ENCODE data around the gene EIF3I. TPM values are rescaled to one million over a fixed set of nuclear protein-coding genes. Genes with fewer than 3 reads are reported as not detected.

The EIF3I gene
- total RNA-seq, 2 experiments from 2014 or later, result 182 to 207 TPM

GRCh38 chr1:32273391-32274208, 51.4 kb downstream of the EIF3I start:
- no peak overlapping the region for H2AFZ ChIP-seq (ENCODE audit: low read length)
- CTCF ChIA-PET (ENCODE audit: unreplicated experiment), result interaction anchor here (0.9 kb wide), 1 partner anchor 20 kb away, joined by 3 read pairs; no protein-coding TSS in a partner anchor

DNA sequence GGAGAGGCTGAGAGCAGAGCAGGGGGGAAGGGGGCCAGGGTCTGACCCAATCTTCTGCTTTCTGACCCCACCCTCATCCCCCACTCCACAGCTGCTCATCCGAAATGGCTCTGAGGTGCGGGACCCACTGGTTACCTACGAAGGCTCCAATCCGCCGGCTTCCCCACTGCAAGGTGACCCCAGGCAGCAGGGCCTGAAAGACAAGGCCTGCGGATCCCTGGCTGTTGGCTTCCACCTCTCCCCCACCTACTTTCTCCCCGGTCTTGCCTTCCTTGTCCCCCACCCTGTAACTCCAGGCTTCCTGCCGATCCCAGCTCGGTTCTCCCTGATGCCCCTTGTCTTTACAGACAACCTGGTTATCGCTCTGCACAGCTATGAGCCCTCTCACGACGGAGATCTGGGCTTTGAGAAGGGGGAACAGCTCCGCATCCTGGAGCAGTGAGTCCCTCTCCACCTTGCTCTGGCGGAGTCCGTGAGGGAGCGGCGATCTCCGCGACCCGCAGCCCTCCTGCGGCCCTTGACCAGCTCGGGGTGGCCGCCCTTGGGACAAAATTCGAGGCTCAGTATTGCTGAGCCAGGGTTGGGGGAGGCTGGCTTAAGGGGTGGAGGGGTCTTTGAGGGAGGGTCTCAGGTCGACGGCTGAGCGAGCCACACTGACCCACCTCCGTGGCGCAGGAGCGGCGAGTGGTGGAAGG, 52.6 kb downstream of the EIF3I start:
- peaks cover 56% of the 10 kb centered on the region for H3K36me3 ChIP-seq (ENCODE audit: insufficient read depth, low read length)
- intact Hi-C loops (cut with micrococcal nuclease; ENCODE audit: unreplicated experiment), result no loop called here
- BruUV-seq (replicated peaks), result no TSS peak
- peak overlapping the region; percentile 80 for H3K4me2 ChIP-seq (ENCODE audit: low read length)
- H3K9me3 ChIP-seq (ENCODE audit: low read length), result no peaks in the 10 kb centered on the region
- no peak for DNase-seq (ENCODE audit: low spot score)
- peak overlapping the region; percentile 71 for H3K4me3 ChIP-seq (ENCODE audit: low read depth, low read length, poor library complexity, severe bottlenecking)
- H3K79me2 ChIP-seq (ENCODE audit: insufficient read depth, low read depth, low read length), result peaks cover 26% of the 10 kb centered on the region; the same call in 1 of the 2 replicates
- no peak overlapping the region for H2AFZ ChIP-seq (ENCODE audit: low read length)
- POLR2A ChIA-PET, result interaction anchor here (1.0 to 1.9 kb wide), 6 partner anchors 9 to 26 kb away, joined by 3 to 9 read pairs (median 6); partner anchors contain the start of gene LCK
- no peaks in the 10 kb centered on the region for H4K20me1 ChIP-seq (ENCODE audit: insufficient read depth, low read length)
- H3K27ac ChIP-seq (ENCODE audit: low read depth, low read length, poor library complexity, severe bottlenecking), result peak overlapping the region; percentile 91
- peaks cover 49% of the 10 kb centered on the region for H3K4me1 ChIP-seq (ENCODE audit: insufficient read depth, low read length, poor library complexity, severe bottlenecking)
- no peaks in the 10 kb centered on the region for H3K9me2 ChIP-seq (ENCODE audit: insufficient read depth, low read length)
- CTCF ChIA-PET (ENCODE audit: unreplicated experiment), result interaction anchor here (0.9 kb wide), 1 partner anchor 21 kb away, joined by 3 read pairs; no protein-coding TSS in a partner anchor
- no peak for TF ChIP-seq EZH2phosphoT487 (IDR thresholded peaks at IDR 0.05; ENCODE audit: borderline replicate concordance, low read depth, low read length)
- TF ChIP-seq, protein P1, sequence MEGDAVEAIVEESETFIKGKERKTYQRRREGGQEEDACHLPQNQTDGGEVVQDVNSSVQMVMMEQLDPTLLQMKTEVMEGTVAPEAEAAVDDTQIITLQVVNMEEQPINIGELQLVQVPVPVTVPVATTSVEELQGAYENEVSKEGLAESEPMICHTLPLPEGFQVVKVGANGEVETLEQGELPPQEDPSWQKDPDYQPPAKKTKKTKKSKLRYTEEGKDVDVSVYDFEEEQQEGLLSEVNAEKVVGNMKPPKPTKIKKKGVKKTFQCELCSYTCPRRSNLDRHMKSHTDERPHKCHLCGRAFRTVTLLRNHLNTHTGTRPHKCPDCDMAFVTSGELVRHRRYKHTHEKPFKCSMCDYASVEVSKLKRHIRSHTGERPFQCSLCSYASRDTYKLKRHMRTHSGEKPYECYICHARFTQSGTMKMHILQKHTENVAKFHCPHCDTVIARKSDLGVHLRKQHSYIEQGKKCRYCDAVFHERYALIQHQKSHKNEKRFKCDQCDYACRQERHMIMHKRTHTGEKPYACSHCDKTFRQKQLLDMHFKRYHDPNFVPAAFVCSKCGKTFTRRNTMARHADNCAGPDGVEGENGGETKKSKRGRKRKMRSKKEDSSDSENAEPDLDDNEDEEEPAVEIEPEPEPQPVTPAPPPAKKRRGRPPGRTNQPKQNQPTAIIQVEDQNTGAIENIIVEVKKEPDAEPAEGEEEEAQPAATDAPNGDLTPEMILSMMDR (conservative IDR thresholded peaks at IDR 0.05; ENCODE audit: low read length), result no peak

More at GRCh38 chr1:32273391-32274208, 51.4 kb downstream of the EIF3I start:
- TF ChIP-seq, protein P1 (conservative IDR thresholded peaks at IDR 0.05; ENCODE audit: low read length), result no peak
- no peak for TF ChIP-seq EZH2phosphoT487 (IDR thresholded peaks at IDR 0.05; ENCODE audit: borderline replicate concordance, low read depth, low read length)
- H3K4me1 ChIP-seq (ENCODE audit: insufficient read depth, low read length, poor library complexity, severe bottlenecking), result peaks cover 51% of the 10 kb centered on the region
- no peaks in the 10 kb centered on the region for H3K9me2 ChIP-seq (ENCODE audit: insufficient read depth, low read length)
- no peaks in the 10 kb centered on the region for H3K9me3 ChIP-seq (ENCODE audit: low read length)
- H3K4me3 ChIP-seq (ENCODE audit: low read depth, low read length, poor library complexity, severe bottlenecking), result peak overlapping the region; percentile 71
- POLR2A ChIA-PET, result interaction anchor here (1.3 to 1.9 kb wide), 5 partner anchors 8 to 25 kb away, joined by 4 to 9 read pairs (median 6); partner anchors contain the start of gene LCK
- H3K4me2 ChIP-seq (ENCODE audit: low read length), result peak overlapping the region; percentile 80
- TSS peak; percentile 96 for BruUV-seq (replicated peaks)
- H3K79me2 ChIP-seq (ENCODE audit: insufficient read depth, low read depth, low read length), result peaks cover 26% of the 10 kb centered on the region; the same call in 1 of the 2 replicates
- peak; percentile 93 for DNase-seq (ENCODE audit: low spot score)
- peaks cover 44% of the 10 kb centered on the region for H3K36me3 ChIP-seq (ENCODE audit: insufficient read depth, low read length)
- H4K20me1 ChIP-seq (ENCODE audit: insufficient read depth, low read length), result no peaks in the 10 kb centered on the region
- intact Hi-C loops (cut with micrococcal nuclease; ENCODE audit: unreplicated experiment), result no loop called here
- peak overlapping the region; percentile 91 for H3K27ac ChIP-seq (ENCODE audit: low read depth, low read length, poor library complexity, severe bottlenecking)
